Activated CD4-positive, CD25-positive, alpha-beta regulatory T cell treated with anti-CD3 and anti-CD28 coated beads, Interleukin-2, amount 50 U/mL, for 24 hours (primary cell): ENCODE data around the gene MYRF.

Source experiments
- ATAC-seq, 2 donors: fragments of 150-1000 bp; cut with Tn5 transposase; one replicate each; pipeline ENCODE4 v1.10.0; 2021; ENCODE audit warnings: mild to moderate bottlenecking in 1 of 2, moderate library complexity in 1 of 2

Gene MYRF

DNA sequence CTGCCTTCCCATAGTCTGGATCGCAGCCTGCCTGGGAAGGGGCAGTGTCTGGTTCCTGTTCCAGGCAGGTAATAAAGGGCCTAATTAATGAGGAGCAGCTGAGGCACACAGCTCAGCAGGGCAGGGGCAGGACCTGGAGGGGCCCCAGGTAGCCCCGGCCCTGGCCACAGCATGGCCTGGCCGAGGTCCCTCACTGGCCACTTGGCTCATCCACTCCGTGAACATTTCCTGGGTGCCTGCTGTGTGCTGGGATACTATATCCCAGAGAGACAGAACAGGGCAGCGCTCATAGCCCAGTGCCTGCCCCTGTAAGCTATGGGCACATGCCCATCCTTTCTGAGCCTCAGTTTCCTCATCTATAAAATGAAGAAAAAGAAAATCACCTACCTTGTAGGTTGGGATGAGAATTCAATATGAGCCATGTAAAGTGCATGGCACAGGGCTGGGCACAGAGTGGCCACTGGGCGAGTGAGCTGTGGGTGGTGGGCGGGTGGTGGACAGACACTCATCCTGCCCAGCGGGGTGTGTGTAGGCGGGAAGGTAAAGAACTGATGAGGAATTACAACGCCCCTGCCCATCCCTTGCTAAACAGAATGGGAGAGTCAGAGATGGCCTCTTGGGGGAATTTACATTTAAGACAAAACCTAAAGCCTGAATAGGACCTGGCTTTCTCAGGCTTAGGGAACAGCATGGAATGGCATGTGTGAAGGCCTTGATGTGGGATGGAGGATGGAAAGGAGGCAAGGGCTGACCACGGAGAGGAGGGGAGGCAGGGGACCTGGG lies 9.2 kb downstream of the MYRF start:
- no peak for ATAC-seq

GRCh38 chr11:61762223-61762615 lies 9.8 kb downstream of the MYRF start:
- no peak for ATAC-seq

GRCh38 chr11:61762798-61763197 lies 10.4 kb downstream of the MYRF start:
- ATAC-seq, result no peak

DNA sequence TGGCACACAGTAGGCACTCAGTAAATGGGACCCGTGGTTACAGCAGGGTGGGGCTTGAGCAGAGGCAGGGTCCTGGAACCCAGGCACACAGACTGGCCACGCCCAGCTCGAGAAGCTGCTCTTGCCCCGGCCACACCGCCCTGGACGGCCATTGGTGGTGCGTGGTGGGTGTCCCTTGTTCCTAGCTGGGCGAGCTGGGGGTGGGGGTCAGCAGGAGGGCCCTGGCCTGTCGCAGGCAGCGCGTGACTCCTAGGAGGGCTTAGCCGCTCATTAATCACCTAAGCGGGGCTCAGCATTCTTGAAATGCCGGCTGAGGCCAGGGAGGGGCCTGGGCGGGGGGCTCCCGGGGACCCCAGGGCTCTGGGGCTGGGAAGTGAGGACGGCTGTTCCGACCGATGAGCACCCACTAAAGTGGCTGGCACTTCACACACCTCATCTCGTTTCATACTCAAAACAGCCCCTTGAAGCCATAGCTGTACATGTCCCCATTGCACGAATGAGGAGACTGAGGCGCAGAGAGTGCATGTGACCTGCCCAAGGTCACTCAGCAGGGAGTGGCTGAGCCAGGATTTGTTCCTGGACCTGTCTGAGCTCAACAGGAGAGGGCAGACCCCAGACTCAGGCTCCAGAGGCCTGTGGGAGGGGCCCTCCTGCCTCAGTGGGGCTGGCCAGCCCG lies 11.6 kb downstream of the MYRF start:
- no peak for ATAC-seq

GRCh38 chr11:61764606-61765260 lies 12.3 kb downstream of the MYRF start:
- no peak for ATAC-seq

DNA sequence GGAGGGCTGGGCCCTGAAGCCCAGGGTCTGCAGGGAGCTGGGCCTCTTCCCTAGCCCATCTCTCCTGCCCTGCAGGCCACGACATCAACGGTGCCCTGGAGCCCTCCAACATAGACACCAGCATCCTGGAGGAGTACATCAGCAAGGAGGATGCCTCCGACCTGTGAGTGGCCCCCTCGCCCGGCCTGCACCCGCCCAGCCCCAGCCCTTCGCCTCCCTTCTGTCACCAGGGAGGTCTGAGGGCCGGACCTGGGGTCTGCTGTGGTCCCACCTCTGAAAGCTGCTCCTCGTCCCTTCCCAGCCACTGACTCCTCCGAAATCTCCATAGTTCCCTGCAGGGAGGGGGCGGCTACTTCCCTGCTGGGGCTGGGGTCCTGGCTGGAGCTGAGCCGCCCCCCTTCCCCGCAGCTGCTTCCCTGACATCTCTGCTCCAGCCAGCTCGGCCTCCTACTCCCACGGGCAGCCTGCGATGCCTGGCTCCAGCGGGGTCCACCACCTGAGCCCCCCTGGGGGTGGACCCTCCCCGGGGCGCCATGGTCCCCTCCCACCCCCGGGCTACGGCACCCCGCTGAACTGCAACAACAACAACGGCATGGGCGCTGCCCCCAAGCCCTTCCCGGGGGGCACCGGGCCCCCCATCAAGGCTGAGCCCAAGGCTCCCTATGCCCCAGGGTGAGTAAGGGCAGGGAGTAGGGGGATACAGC lies 13.3 kb downstream of the MYRF start:
- no peak for ATAC-seq

DNA sequence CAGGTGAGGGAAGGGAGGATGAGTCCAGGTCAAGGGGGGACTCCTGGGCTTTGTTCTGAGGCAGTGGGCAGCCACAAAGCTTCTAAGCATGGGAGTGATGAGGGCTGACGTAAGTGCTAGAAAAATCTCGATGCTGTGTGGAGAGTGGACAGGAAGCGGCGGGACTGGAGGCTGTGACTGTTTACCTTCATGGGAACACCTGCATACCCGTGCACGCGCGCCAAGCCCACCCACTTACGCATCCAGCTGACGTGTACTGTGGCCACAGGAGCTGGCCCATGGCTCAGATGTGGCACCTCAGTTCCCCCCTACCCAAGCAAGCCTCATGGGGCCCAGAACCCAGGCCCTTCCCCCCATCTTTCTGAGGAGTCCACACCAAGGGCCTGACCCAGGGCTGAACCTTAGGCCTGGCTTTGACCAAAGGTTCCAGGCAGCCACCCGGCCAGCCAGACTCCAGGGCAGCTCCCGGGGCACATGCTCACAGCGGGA lies 14.0 kb downstream of the MYRF start:
- no peak for ATAC-seq

- ATAC-seq, result no peak
Observed at GRCh38 chr11:61768376-61769076, 16.1 kb downstream of the MYRF start.

DNA sequence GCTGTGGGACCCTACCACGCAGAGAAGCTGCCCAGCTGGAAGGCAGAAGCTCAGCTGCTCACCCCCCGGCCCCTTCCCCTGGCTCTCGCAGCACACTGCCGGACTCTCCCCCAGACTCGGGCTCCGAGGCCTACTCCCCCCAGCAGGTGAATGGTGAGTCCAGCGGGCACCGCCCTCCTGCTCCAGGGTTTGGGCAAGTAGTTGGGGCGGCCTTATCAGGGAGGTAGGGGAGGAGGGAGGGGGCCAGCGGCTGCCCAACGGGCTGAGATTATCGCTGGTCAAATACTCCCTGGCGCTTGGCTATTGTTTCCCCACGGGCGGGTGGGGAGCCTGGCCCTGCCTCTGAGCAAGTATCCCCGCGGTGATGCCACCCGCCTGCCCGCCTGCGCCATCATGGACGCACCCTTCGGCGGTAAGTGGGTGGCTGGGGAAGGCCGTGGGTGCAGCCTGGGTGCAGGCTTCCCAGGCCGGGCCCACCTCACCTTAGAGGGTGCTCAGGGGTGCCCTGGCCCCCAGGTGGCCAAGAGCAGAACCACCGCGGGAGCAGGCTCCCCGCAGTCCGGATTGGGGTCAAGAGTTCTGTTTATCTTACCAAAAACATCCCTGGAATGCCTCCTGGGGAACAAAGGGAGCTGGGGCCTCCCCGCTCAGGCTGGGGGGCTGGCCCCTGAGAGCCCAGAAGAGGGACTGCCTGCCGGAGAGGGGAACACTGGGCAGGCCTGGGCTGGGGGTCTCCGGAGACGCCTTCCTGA lies 16.9 kb downstream of the MYRF start:
- ATAC-seq, result no peak

GRCh38 chr11:61769946-61770683 lies 17.7 kb downstream of the MYRF start:
- no peak for ATAC-seq

DNA sequence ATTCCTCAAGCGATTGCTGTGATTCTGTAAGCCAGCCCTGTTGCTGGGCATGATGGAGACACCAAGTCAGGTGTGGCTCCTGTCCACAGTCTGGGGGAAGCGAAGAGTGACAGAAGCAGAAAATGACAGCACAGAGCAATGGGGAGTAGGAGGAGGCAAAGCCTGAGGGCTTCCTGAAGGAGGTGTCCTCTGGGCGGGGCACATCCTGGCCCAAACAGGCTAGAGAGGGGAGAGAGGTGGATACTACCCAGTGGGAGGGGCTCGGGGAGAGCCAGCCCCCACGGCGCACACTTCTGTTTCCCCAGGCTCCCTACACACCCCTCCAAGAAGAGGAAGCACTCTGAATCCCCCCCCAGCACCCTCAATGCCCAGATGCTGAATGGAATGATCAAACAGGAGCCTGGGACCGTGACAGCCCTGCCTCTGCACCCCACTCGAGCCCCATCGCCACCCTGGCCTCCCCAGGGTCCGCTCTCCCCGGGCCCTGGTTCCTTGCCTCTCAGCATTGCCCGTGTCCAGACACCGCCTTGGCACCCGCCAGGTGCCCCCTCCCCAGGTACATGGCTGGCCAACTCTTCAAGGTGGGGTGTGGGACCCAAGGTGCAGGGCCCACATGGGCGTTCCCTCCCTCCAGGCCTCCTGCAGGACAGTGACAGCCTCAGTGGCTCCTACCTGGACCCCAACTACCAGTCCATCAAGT lies 18.9 kb downstream of the MYRF start:
- no peak for ATAC-seq

- ATAC-seq, result no peak
Observed at GRCh38 chr11:61771985-61772455, 19.6 kb downstream of the MYRF start.

GRCh38 chr11:61773356-61773755 lies 20.9 kb downstream of the MYRF start:
- no peak for ATAC-seq

- no peak for ATAC-seq
Observed at GRCh38 chr11:61773809-61774208, 21.4 kb downstream of the MYRF start.

DNA sequence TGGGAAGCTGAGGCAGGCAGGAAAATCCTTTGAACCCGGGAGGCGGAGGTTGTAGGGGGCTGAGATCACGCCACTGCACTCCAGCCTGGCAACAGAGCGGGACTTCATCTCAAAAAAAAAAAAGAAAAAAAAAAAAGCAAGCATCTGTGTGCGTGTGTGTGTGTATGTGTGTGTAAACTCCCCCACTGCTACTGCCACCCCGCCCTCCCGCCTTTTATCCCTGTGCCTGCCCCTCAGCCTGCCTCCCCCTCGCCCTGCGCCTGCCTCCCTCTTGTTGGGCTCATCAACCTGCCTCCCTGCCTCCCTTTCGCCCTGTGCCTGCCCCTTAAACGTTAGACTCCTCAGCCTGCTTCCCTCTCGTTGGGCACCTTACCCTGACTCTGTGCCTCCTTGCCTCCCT lies 22.0 kb downstream of the MYRF start:
- no peak for ATAC-seq

DNA sequence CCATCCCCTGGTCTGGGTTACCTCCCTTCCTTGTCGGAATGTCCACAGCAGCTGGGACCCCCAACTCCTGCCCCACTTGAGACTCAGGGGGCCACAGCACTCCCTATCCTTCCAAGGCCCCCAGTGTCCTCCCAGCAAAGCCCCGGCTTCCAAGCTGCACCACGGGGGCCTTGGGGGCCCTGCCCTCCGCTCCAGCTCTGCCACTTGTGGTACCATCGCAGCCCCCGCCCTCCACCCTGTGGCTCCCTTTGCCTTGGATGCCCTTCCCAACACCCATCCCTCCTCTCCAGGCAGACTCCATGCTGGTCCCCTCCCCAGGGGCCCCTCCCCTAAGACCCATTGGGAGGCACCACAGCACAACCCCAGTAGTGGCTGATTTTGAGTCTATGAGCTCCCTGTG lies 22.7 kb downstream of the MYRF start:
- ATAC-seq, result no peak

- no peak for ATAC-seq
Observed at GRCh38 chr11:61775606-61776554, 23.4 kb downstream of the MYRF start.

DNA sequence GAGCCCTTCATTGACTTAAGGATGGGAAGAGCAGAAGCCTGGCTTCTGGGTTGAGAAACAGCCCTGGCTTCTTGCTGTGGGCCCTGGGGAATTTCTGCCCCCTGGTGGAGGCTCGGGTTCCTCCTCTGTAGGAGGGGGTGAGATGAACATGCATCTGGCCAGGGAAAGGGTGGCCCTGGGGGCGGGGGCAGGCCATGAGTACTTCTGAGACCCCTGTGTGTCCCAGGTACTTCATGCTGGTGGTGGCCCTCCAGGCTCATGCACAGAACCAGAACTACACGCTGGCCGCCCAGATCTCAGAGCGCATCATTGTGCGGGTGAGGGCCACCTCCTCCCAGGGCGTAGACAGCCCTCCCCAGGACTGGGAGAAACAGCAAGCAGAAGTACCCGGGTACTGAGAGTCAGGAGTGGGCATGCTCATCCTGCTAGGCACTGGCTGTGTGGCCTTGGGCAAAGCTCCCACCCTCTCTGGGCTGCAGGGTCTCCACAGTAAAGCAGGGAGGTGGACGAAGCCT lies 24.2 kb downstream of the MYRF start:
- ATAC-seq, result peak; percentile 33 to 61
